Gastrocnemius medialis (tissue), 4 donors: ENCODE results near the gene DAAM1. TPM values are rescaled to one million over a fixed set of nuclear protein-coding genes. Genes with fewer than 3 reads are reported as not detected.

Experiments
- ATAC-seq, 2 donors: fragments of 150-250 bp; one replicate each; pipeline ENCODE4 v1.9.1; 2016
- DNase-seq, 2 donors: peaks; one replicate each; pipeline ENCODE4 v3.0.0-alpha.2; 2019
- H3K27ac ChIP-seq, 4 donors: fragments of 200-600 bp; sonication (generic); 1 replicate in 1 of 4; 2 replicates in 3 of 4; pipeline ENCODE4 v1.5.1; 2016 to 2018; ENCODE audit warnings: mild to moderate bottlenecking in 2 of 4, moderate library complexity in 1 of 4
- H3K27me3 ChIP-seq, 3 donors: fragments of 200-600 bp; sonication (generic) in 2 of 3; 1 replicate in 1 of 3; 2 replicates in 2 of 3; pipeline versions ENCODE4 v1.5.1 to v1.6.0; 2016 to 2019; ENCODE audit warnings: mild to moderate bottlenecking in 1 of 3, moderate library complexity in 1 of 3
- H3K36me3 ChIP-seq, 2 donors: fragments of 200-600 bp; sonication (generic) in 1 of 2; one replicate each; pipeline ENCODE4 v1.5.1; 2017 to 2018
- H3K4me1 ChIP-seq, 2 donors: fragments of 200-600 bp; sonication (generic) in 1 of 2; one replicate each; pipeline ENCODE4 v1.5.1; 2016 to 2017; ENCODE audit warnings: mild to moderate bottlenecking in 2 of 2
- H3K4me3 ChIP-seq, 4 donors: fragments of 200-600 bp; sonication (generic) in 3 of 4; 1 replicate in 1 of 4; 2 replicates in 3 of 4; pipeline ENCODE4 v1.5.1; 2016 to 2019; ENCODE audit warnings: mild to moderate bottlenecking in 2 of 4
- H3K9me3 ChIP-seq, 3 donors: fragments of 200-600 bp; sonication (generic) in 2 of 3; 1 replicate in 1 of 3; 2 replicates in 2 of 3; pipeline ENCODE4 v1.5.1; 2016 to 2019
- CTCF ChIP-seq, 5 experiments: fragments of 450-650 bp in 3 of 5; fragments of 200-600 bp in 2 of 5; sonication (generic) in 2 of 5; IDR thresholded peaks in 4 of 5; conservative IDR thresholded peaks in 1 of 5; 1 replicate in 4 of 5; 2 replicates in 1 of 5; pipeline ENCODE4 v1.5.1; 2016 to 2019; ENCODE audit warnings: antibody characterized with exemption in 5 of 5, mild to moderate bottlenecking in 3 of 5, moderate library complexity in 3 of 5
- POLR2A ChIP-seq, 2 donors: fragments of 450-650 bp; IDR thresholded peaks; one replicate each; pipeline ENCODE4 v1.6.1; 2017; ENCODE audit warnings: antibody characterized with exemption in 2 of 2, mild to moderate bottlenecking in 2 of 2, moderate library complexity in 2 of 2
- in situ Hi-C, 4 donors: fragments of 200-750 bp; cut with MboI; loops; one replicate each; pipeline versions ENCODE4 v1.15.0 to v1.8.0; 2017; ENCODE audit warnings: low sequenced_read_pairs in 4 of 4
- intact Hi-C: fragments of 100-400 bp; cut with DNase I; formaldehyde crosslinking; loops from one replicate; pipeline ENCODE4 v1.15.1; 2023; ENCODE audit warnings: low total_unique reads
- total RNA-seq, 4 donors: library from RNA; depleted of rRNA; stranded (reverse); fragments of >200 nt; gene quantifications; one replicate each; pipeline versions ENCODE4 v1.1.0 to v1.2.3, GENCODE V29; 2016

The DAAM1 gene
- total RNA-seq, 4 donors from 2014 or later, result 4.4 to 13.9 (median 6.4) TPM

- in situ Hi-C loops, result no loop called here
- no peak for ATAC-seq
- peak overlapping the region in 2 of 4 donors; percentile 8 to 34 for H3K27ac ChIP-seq
- peaks cover 18 to 41% of the 10 kb centered on the region in 2 donors for H3K4me1 ChIP-seq
- no peaks in the 10 kb centered on the region for H3K9me3 ChIP-seq
- no peak overlapping the region for H3K4me3 ChIP-seq
- intact Hi-C loops, result no loop called here
- no peak for DNase-seq
- no peaks in the 10 kb centered on the region for H3K27me3 ChIP-seq
- TF ChIP-seq CTCF (IDR thresholded peaks at IDR 0.05 in 4 of 5, conservative IDR thresholded peaks at IDR 0.05 in 1 of 5) (no peak), POLR2A (IDR thresholded peaks at IDR 0.05) (no peak)
- no peaks in the 10 kb centered on the region for H3K36me3 ChIP-seq
Measured at GRCh38 chr14:59317346-59317745, 128.9 kb downstream of the DAAM1 start.

- in situ Hi-C loops, result no loop called here
- ATAC-seq, result no peak
- intact Hi-C loops, result no loop called here
Measured at GRCh38 chr14:59317798-59318505, 129.5 kb downstream of the DAAM1 start.

GRCh38 chr14:59318908-59319307 is 130.4 kb downstream of the DAAM1 start:
- intact Hi-C loops, result no loop called here
- peaks cover 18 to 36% of the 10 kb centered on the region in 2 donors for H3K4me1 ChIP-seq

More at GRCh38 chr14:59317798-59318505, 129.5 kb downstream of the DAAM1 start:
- DNase-seq, result no peak
- peaks cover 18 to 37% of the 10 kb centered on the region in 2 donors for H3K4me1 ChIP-seq
- no peaks in the 10 kb centered on the region for H3K36me3 ChIP-seq
- H3K27ac ChIP-seq, result peak overlapping the region in 3 of 4 donors; percentile 8 to 63 (median 34)
- H3K27me3 ChIP-seq, result no peaks in the 10 kb centered on the region
- no peaks in the 10 kb centered on the region for H3K9me3 ChIP-seq
- no peak overlapping the region for H3K4me3 ChIP-seq
- TF ChIP-seq CTCF (IDR thresholded peaks at IDR 0.05 in 4 of 5, conservative IDR thresholded peaks at IDR 0.05 in 1 of 5) (no peak), POLR2A (IDR thresholded peaks at IDR 0.05) (no peak)

GRCh38 chr14:59320361-59320760 is 131.9 kb downstream of the DAAM1 start:
- no peaks in the 10 kb centered on the region for H3K36me3 ChIP-seq
- in situ Hi-C loops, result no loop called here
- DNase-seq, result no peak
- no peak for ATAC-seq
- H3K4me1 ChIP-seq, result peaks cover 18 to 36% of the 10 kb centered on the region in 2 donors
- H3K9me3 ChIP-seq, result no peaks in the 10 kb centered on the region
- peak overlapping the region; percentile 20 to 63 (median 42) for H3K27ac ChIP-seq
- H3K4me3 ChIP-seq, result no peak overlapping the region
- no peaks in the 10 kb centered on the region for H3K27me3 ChIP-seq
- no peak for TF ChIP-seq POLR2A (IDR thresholded peaks at IDR 0.05)
- TF ChIP-seq CTCF (IDR thresholded peaks at IDR 0.05 in 4 of 5, conservative IDR thresholded peaks at IDR 0.05 in 1 of 5), result no peak
- intact Hi-C loops, result no loop called here

More at GRCh38 chr14:59318908-59319307, 130.4 kb downstream of the DAAM1 start:
- Histone ChIP-seq H3K9me3 (no peaks in the 10 kb centered on the region), H3K4me3 (no peak overlapping the region), H3K27me3 (no peaks in the 10 kb centered on the region), H3K36me3 (no peaks in the 10 kb centered on the region), H3K27ac (peak overlapping the region in 2 of 4 donors; percentile 34 to 63)
- no peak for TF ChIP-seq POLR2A (IDR thresholded peaks at IDR 0.05)
- TF ChIP-seq CTCF (IDR thresholded peaks at IDR 0.05 in 4 of 5, conservative IDR thresholded peaks at IDR 0.05 in 1 of 5), result no peak
- peak; percentile 44 to 66 for ATAC-seq
- in situ Hi-C loops, result no loop called here
- peak in 1 of 2 donors; percentile 20 for DNase-seq
